ENCODE measurements around the gene HSF2BP.

DNA sequence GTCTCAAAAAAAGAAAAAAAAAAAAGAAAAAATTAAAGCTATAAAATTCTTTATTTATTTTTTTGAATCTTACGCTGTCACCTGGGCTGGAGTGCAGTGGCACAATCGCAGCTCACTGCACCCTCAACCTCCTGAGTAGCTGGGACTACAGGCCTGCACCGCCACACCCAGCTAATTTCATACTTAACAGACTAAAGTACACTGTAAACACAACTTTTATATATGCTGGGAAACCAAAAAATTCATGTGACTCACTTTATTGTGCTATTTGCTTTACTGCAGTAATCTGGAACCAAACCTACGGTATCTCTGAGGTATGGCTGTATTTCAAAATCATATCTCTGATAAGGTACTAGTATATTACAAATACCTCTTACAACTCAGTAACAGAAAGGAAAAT lies 40.3 kb downstream of the HSF2BP start:
- TF ChIP-seq, protein P1, sequence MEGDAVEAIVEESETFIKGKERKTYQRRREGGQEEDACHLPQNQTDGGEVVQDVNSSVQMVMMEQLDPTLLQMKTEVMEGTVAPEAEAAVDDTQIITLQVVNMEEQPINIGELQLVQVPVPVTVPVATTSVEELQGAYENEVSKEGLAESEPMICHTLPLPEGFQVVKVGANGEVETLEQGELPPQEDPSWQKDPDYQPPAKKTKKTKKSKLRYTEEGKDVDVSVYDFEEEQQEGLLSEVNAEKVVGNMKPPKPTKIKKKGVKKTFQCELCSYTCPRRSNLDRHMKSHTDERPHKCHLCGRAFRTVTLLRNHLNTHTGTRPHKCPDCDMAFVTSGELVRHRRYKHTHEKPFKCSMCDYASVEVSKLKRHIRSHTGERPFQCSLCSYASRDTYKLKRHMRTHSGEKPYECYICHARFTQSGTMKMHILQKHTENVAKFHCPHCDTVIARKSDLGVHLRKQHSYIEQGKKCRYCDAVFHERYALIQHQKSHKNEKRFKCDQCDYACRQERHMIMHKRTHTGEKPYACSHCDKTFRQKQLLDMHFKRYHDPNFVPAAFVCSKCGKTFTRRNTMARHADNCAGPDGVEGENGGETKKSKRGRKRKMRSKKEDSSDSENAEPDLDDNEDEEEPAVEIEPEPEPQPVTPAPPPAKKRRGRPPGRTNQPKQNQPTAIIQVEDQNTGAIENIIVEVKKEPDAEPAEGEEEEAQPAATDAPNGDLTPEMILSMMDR (IDR thresholded peaks at IDR 0.05), result no peak
- TF ChIP-seq POLR2A (IDR thresholded peaks at IDR 0.05), result no peak
